ENCODE measurements around the gene CERS2.

Gene CERS2

GRCh38 chr1:150995896-150996295, 21.3 kb upstream of the CERS2 start:
- Histone ChIP-seq H3K27ac (peak overlapping the region; percentile 67), H3K4me1 (ENCODE audit: control insufficient read depth in 1 of 2, insufficient read depth in 1 of 2, low read depth in 1 of 2, low read length in 1 of 2) (peaks cover 22 to 23% of the 10 kb centered on the region in 2 experiments), H3K27me3 (no peaks in the 10 kb centered on the region), H3K9me3 (no peaks in the 10 kb centered on the region), H3K36me3 (peaks cover 73% of the 10 kb centered on the region), H3K4me3 (ENCODE audit: low read depth in 1 of 2, low read length in 1 of 2) (no peak overlapping the region)
- TF ChIP-seq CTCF (IDR thresholded peaks at IDR 0.05) = peak; percentile 90

GRCh38 chr1:150995460-150995859, 20.8 kb upstream of the CERS2 start:
- Histone ChIP-seq H3K27me3 (no peaks in the 10 kb centered on the region), H3K27ac (peak overlapping the region; percentile 67), H3K4me1 (ENCODE audit: control insufficient read depth in 1 of 2, insufficient read depth in 1 of 2, low read depth in 1 of 2, low read length in 1 of 2) (peaks cover 17 to 19% of the 10 kb centered on the region in 2 experiments), H3K9me3 (no peaks in the 10 kb centered on the region), H3K36me3 (peaks cover 69% of the 10 kb centered on the region), H3K4me3 (ENCODE audit: low read depth in 1 of 2, low read length in 1 of 2) (no peak overlapping the region)
- no peak for TF ChIP-seq CTCF (IDR thresholded peaks at IDR 0.05)

GRCh38 chr1:150994248-150994647, 19.6 kb upstream of the CERS2 start:
- Histone ChIP-seq H3K4me1 (ENCODE audit: control insufficient read depth in 1 of 2, insufficient read depth in 1 of 2, low read depth in 1 of 2, low read length in 1 of 2) (peaks cover 5 to 7% of the 10 kb centered on the region in 2 experiments), H3K27me3 (no peaks in the 10 kb centered on the region), H3K27ac (peak overlapping the region; percentile 67), H3K36me3 (peaks cover 57% of the 10 kb centered on the region), H3K9me3 (no peaks in the 10 kb centered on the region), H3K4me3 (ENCODE audit: low read depth in 1 of 2, low read length in 1 of 2) (no peak overlapping the region)
- no peak for TF ChIP-seq CTCF (IDR thresholded peaks at IDR 0.05)

GRCh38 chr1:150992626-150993025, 18.0 kb upstream of the CERS2 start:
- Histone ChIP-seq H3K36me3 (peaks cover 40% of the 10 kb centered on the region), H3K4me1 (ENCODE audit: control insufficient read depth in 1 of 2, insufficient read depth in 1 of 2, low read depth in 1 of 2, low read length in 1 of 2) (peaks cover 0 to 4% of the 10 kb centered on the region in 2 experiments), H3K27ac (no peak overlapping the region), H3K4me3 (ENCODE audit: low read depth in 1 of 2, low read length in 1 of 2) (no peak overlapping the region), H3K27me3 (no peaks in the 10 kb centered on the region), H3K9me3 (no peaks in the 10 kb centered on the region)
- TF ChIP-seq CTCF (IDR thresholded peaks at IDR 0.05) = no peak

GRCh38 chr1:150987924-150988323, 13.3 kb upstream of the CERS2 start:
- Histone ChIP-seq H3K36me3 (no peaks in the 10 kb centered on the region), H3K27me3 (no peaks in the 10 kb centered on the region), H3K9me3 (no peaks in the 10 kb centered on the region), H3K4me3 (ENCODE audit: low read depth in 1 of 2, low read length in 1 of 2) (no peak overlapping the region), H3K27ac (peak overlapping the region; percentile 29), H3K4me1 (ENCODE audit: control insufficient read depth in 1 of 2, insufficient read depth in 1 of 2, low read depth in 1 of 2, low read length in 1 of 2) (peaks cover 0 to 4% of the 10 kb centered on the region in 2 experiments)
- no peak for TF ChIP-seq CTCF (IDR thresholded peaks at IDR 0.05)
